Cardiac muscle cell (in vitro differentiated cells and primary cell): ENCODE results near the gene ATAD5. TPM values are rescaled to one million over a fixed set of nuclear protein-coding genes. Genes with fewer than 3 reads are reported as not detected.
"Not testable (repeated sequence)": the region's sequence is repeated elsewhere in the genome, so short reads cannot be mapped to it uniquely, and the experiment has no call there.

Source experiments
- DNase-seq, 2 donors: peaks; one replicate each; pipeline versions ENCODE4 v3.0.0 to v3.0.0-alpha.2; 2010 to 2017; ENCODE audit warnings: low read depth in 1 of 2, low spot score in 1 of 2
- H3K27ac ChIP-seq: fragments of 200-600 bp; sonication (generic); 2 replicates; pipeline ENCODE4 v1.5.1; 2016
- H3K27me3 ChIP-seq: fragments of 200-600 bp; sonication (generic); 2 replicates; pipeline ENCODE4 v1.6.0; 2016; ENCODE audit warnings: control low read depth
- H3K36me3 ChIP-seq: fragments of 200-600 bp; sonication (generic); 2 replicates; pipeline ENCODE4 v1.5.1; 2016; ENCODE audit warnings: control low read depth
- H3K4me1 ChIP-seq: fragments of 200-600 bp; sonication (generic); 2 replicates; pipeline ENCODE4 v1.8.1; 2017; ENCODE audit warnings: low read depth, mild to moderate bottlenecking, mixed run types
- H3K4me3 ChIP-seq: fragments of 200-600 bp; sonication (generic); 2 replicates; pipeline ENCODE4 v1.5.1; 2016; ENCODE audit warnings: mild to moderate bottlenecking
- H3K9me3 ChIP-seq: fragments of 200-600 bp; sonication (generic); 2 replicates; pipeline ENCODE4 v1.5.1; 2017; ENCODE audit warnings: low read depth, mild to moderate bottlenecking, control low read depth
- CTCF ChIP-seq: IDR thresholded peaks from 2 replicates; pipeline ENCODE4 v1.5.1; 2012; ENCODE audit warnings: low read depth, mild to moderate bottlenecking, low read length
- polyA plus RNA-seq: library from polyadenylated mRNA; unstranded; fragments of >200 nt; fragmentation: Nextera tagmentation; extraction: Ambion mirVana; gene quantifications from 2 replicates; pipeline ENCODE4 v1.2.1, GENCODE V29; 2016
- total RNA-seq: library from RNA; depleted of rRNA; stranded (reverse); fragments of >200 nt; gene quantifications from 2 replicates; pipeline ENCODE4 v1.2.3, GENCODE V29; 2016

ATAD5 gene
- total and polyA plus RNA-seq, 2 experiments from 2014 or later, result 4.1 to 6.3 TPM

GRCh38 chr17:30819971-30820705 lies 11.6 kb upstream of the ATAD5 start:
- no peaks in the 10 kb centered on the region for H3K36me3 ChIP-seq
- H3K4me3 ChIP-seq, result no peak overlapping the region
- H3K27ac ChIP-seq, result no peak overlapping the region
- TF ChIP-seq CTCF, result no peak
- peak in 1 of 2 donors; percentile 65 for DNase-seq
- H3K9me3 ChIP-seq, result no peaks in the 10 kb centered on the region
- peaks cover 16% of the 10 kb centered on the region for H3K4me1 ChIP-seq
- no peaks in the 10 kb centered on the region for H3K27me3 ChIP-seq

- no peaks in the 10 kb centered on the region for H3K27me3 ChIP-seq
Observed at GRCh38 chr17:30821871-30822723, 9.7 kb upstream of the ATAD5 start.

GRCh38 chr17:30822919-30823318 lies 8.8 kb upstream of the ATAD5 start:
- H3K36me3 ChIP-seq, H3K27me3 ChIP-seq, DNase-seq, H3K4me3 ChIP-seq, H3K9me3 ChIP-seq: not testable (repeated sequence)
- Histone ChIP-seq H3K27ac (peak overlapping the region; percentile 83), H3K4me1 (peaks cover 19% of the 10 kb centered on the region)

More at GRCh38 chr17:30821871-30822723, 9.7 kb upstream of the ATAD5 start:
- Histone ChIP-seq H3K36me3 (no peaks in the 10 kb centered on the region), H3K4me3 (no peak overlapping the region), H3K4me1 (peaks cover 19% of the 10 kb centered on the region), H3K9me3 (no peaks in the 10 kb centered on the region), H3K27ac (no peak overlapping the region)
- no peak for TF ChIP-seq CTCF
- no peak for DNase-seq

- DNase-seq, result no peak
- no peak for TF ChIP-seq CTCF
- H3K36me3 ChIP-seq, result no peaks in the 10 kb centered on the region
- H3K4me3 ChIP-seq, result peak overlapping the region; percentile 70
- no peaks in the 10 kb centered on the region for H3K27me3 ChIP-seq
- peaks cover 19% of the 10 kb centered on the region for H3K4me1 ChIP-seq
- H3K9me3 ChIP-seq, result no peaks in the 10 kb centered on the region
- peak overlapping the region; percentile 83 for H3K27ac ChIP-seq
Observed at GRCh38 chr17:30823421-30823820, 8.3 kb upstream of the ATAD5 start.

- H3K36me3 ChIP-seq, result no peaks in the 10 kb centered on the region
- no peaks in the 10 kb centered on the region for H3K9me3 ChIP-seq
- no peaks in the 10 kb centered on the region for H3K27me3 ChIP-seq
- H3K4me3 ChIP-seq, result peak overlapping the region; percentile 70
- peak overlapping the region; percentile 83 for H3K27ac ChIP-seq
- no peak for TF ChIP-seq CTCF
- no peak for DNase-seq
- peaks cover 19% of the 10 kb centered on the region for H3K4me1 ChIP-seq
Observed at GRCh38 chr17:30824002-30824355, 7.8 kb upstream of the ATAD5 start.
